Inflammatory macrophage treated with lipopolysaccharide for 1 hour (primary cell): ENCODE results near the gene KRTAP5-3.
"Not testable (repeated sequence)": the region's sequence is repeated elsewhere in the genome, so short reads cannot be mapped to it uniquely, and the experiment has no call there.

ENCODE experiments used
- DNase-seq, 2 donors: peaks; one replicate each; pipeline ENCODE4 v3.0.0-alpha.2; 2020 to 2022

KRTAP5-3 gene

DNA sequence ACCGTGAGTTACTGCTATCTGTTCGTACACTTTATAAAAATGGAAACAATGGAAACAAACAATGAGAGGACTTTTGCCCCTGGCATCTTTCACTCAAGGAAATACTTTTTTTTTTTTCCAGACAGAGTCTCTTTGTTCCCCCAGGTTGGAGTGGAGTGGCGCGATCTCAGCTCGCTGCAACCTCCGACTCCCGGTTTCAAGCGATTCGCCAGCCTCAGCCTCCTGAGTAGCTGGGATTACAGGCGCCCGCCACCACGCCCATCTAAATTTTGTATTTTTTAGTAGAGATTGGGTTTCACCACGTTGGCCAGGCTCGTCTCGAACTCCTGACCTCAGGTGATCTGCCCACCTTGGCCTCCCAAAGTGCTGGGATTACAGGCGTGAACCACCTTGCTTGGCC, 32.5 kb downstream of the KRTAP5-3 start:
- DNase-seq: not testable (repeated sequence)

DNA sequence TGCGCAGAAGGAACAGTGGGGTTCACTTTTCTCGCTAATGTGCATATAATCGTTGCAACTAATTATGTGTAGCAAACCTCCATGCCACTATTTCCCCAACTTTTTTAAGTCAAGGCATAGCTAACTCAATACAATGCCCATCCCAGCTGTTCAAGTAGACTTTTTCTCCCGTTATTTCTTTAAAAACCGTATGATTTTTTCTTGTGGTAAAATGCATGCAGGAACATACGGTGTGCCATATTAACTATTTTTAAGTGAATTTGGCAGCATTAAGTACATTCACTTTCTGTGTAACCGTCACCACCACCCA, 33.4 kb downstream of the KRTAP5-3 start:
- DNase-seq: no peak

DNA sequence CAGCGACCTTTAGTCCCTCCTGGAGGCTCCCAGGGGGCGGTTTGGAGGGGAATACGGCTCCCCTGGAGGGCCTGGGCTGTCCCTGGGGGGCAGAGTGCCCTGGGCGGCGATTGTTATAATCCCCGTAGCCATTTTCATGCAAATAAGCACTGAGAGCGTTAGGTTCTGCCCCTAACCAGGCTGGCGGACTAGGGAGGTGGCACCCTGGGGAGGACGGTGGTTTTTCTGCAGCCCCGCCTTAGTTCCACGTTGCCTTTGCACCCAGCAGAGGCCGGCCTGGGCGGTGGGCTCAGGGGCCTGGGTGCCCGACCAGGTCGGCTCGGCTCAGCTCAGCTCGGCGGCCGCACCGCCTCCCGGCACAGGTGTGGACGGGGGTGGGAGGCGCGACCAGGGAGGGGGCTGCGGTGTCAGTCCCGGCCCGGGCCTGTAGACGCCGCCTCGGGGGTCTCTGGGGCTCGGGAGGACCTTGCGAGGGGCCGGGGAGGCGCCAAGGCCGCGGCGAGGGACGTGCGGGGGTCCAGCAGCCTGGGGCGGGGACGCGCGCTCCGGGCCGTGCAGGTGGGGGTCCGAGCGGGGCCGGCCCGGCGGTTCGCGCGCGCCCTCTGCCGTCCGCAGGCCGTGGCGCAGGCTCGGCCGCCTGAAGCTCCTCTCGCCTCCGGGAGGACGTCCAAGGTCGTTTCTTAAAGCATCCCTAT, 33.9 kb downstream of the KRTAP5-3 start:
- DNase-seq: peak; percentile 27 to 55

DNA sequence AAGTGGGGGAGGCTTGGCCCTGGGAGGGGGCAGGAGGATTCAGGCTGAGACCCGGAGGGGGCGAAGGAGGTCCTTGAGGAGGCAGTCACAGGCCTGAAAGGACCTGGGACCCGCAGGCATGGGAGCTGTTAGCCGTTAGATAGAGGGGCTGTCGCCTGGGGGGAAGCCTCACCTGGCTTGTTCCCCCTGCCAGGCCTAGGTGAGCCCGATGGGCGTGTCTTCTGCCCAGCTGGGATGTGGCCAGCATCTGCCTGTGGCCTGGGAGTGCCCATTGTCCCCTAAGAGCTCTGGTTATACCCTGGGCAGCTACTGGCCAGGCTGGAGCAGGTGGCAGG, 34.4 kb downstream of the KRTAP5-3 start:
- no peak for DNase-seq

DNA sequence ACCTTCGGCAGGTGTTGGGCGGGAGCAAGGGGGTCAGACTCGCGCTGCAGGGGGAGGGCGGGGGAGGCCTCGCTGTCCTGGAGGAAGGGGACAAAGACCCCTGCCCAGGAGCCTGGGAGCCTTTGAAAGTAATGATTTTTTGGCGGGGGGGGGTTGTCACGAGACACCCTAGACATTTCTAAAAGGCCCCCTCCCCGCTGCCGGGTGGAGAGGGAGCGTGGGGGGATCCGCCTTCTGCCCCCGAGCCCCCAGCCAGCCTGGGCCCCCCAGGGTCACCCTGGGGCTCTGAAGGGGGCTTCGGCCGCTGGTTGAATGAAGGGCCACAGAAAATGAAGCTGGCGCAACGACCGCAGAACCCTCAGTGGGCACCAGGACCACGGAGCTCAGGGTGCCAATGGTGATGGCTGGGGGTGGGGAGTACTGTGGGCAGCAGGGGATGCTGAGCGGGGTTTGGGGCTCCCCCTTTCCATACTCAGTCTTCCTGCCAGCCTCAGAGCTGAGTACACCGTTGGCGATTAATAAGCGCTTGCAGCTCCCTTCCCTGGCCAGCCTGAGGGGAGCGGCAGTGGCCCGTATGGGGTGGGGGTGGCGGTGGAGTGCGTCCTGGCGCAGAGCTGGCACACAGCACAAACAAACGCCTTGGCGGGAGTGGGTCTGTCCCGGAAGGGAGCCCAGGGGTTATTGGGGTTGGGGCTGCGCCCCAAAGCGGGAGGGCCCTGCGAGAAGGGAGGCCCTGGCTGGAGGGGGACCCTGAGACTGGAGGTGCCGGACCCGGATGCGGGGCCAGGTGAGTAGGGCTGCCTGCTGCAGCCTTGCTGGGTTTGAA, 35.0 kb downstream of the KRTAP5-3 start:
- no peak for DNase-seq

DNA sequence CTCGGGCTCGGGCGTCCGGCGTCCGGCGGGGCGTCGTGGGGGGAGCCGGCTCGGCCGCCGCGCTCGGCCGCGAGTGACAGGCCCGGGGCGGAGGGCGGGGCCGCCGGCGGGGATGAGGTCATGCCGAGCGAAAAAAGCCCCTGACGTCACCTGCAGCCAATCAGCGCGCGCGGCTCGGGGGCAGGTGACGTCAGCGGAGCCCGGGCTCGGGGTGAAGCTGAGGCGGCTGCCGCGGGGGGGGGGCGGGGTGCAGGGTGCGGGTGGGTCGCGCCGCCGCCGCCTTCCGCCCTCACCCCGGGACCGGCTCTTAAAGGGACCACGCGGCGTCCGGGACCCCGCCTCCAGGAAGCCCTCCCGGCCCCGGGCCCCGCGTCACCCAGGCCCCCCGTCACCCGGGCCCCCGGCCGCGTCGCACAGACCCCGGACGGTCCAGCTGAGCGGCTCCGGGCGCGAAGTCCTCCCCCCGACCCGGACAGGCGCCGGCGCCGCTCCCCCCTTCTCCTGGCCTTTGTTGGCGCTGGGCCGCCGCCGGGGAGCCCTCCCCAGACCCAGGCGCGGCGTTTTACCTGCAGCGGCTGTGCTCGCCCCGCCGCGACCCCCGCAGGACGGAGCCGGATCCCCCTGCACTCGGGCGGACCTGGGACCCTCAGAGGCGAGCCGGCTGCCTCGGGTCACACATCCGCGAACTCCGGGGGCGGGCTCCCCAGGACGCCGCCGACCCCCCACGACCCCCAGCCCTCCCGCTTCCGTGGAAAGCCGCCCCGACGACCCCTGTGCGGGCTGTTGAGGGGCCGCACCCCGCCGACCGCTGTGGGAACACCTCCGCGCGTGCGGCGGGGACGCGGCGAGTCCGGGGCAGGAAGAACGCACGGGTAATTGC, 35.8 kb downstream of the KRTAP5-3 start, which contains the start of gene DUSP8:
DUSP8 (minus strand) TSS at position 75 of the 880 bp plus-strand sequence. CDS start 6,445 bp downstream, outside the sequence.
- peak; percentile 79 to 94 for DNase-seq

DNA sequence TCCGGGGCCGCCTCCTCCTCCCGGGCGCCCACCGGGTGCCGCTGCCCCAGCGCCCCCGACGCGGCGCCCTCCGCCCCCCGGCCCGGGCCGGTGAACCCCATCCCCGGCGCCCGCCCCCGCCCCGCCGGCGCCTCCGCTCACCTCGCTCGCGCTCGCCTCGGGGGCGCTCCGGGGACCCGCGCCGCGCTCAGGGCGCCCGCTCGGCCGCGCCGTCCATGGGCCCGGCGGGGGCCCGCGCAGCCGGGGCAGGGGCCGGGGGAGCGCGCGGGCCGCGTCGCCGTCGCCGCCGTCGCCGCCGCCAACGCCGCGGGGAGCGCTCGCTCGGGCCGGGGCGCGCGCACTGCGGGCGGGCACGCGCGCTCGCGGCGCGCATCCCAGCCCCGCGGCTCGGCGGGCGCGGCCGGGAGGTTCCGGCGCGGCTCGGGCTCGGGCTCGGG, 36.5 kb downstream of the KRTAP5-3 start:
- DNase-seq: no peak

DNA sequence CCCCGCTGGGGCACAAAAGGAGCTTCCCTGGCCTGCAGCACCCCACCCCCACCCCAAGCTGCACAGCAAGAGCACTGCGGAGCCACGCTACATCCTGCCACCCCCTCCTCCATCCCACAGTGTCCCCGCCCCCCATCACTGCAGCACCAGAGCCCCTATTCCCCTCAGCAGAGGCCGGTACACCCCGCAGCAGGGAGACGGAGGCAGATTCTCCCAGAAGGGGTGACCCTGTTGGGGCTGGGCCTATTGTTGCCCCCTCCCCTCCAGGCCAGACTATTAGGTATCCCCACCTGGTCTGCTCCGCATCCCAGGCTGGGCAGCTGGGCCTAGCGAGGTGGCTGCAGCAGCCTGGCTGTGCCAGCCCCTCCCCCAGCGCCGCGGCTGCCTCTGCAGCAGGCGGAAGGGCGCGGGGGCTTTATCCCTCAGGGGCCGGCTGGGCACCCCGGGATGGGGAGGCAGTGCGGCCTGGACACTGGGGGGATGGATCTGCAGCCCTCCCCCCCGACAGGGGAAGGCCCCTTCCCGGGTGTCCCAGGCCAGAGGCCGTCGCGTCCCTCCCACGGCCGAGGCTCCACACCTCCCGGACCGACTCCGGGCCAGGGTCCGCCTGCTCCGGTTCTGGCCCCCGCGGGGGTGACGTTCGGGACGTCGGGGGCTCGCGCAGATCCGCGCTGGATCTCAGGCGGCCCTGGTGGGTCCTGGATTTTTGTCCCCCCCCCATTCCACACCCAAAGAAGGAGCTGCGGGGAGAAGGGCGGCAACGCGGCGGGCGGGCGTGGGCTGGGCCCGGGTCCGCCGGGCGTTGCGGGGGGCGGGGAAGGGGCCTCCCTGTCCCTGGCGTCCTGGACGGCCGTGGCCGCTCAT, 37.1 kb downstream of the KRTAP5-3 start:
- DNase-seq: no peak

DNA sequence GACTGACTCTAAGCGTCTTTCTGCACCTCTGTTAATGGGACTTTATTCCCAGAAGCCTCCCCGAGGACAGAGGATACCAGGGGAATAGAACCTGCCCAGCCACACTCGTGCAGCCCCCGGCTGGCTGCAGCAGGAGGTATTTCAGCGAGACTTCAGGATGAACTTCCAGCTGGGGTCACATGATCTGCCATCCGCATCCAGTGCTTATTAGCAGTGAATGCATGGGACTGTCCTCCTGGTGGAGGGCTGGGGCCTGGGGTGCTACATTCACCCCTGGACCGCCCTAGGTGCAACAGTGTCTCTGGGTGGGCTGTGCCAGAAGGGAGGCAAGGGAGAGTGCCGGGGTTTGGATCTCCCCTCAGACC, 37.8 kb downstream of the KRTAP5-3 start:
- DNase-seq: no peak

DNA sequence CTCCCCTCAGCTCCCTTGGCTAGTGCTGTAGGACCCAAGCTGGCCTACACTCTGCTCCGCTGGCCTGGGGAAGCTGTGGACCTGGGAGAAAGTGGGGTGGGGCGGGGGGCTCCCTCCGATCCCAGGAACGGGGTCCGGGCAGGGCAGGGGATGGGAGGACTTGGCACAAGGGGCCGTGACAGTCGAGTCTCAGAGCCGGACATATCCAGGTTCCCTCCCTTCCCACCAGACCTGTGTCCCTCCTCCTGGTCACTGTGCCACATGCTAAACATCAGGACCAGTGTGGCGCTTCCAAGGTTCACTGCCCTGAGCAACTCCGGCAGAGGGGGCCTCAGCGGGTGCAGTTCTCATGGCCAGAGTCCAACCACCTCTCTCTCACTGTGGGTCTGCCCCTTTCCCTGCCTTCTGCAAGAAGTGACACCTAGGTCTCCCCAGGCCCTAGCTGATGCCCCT, 38.2 kb downstream of the KRTAP5-3 start:
- DNase-seq: no peak

DNA sequence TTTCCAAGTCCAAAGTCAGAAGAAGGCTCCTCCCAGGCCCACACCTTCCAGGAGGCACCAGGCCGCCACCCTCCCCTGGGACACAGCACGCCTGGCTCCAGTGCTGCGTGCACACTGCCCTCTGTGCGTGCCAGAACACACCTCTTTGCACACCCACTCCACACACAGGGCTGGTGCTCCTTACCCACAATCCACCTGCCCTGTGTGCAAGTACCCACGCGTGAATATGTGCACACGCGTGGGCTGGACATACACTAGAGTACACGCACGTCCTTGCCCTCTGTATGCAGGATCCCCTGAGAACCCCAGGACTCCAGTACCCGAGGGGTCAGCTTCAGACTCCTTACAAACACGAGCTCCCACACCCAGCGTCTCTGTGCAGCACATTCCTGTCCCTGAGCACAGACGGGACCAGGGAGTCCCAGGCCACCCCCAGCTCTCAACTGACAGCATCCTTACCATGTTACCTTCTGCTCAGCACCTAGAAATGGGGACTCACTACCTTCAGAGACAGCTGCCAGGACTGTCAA, 38.9 kb downstream of the KRTAP5-3 start:
- no peak for DNase-seq

DNA sequence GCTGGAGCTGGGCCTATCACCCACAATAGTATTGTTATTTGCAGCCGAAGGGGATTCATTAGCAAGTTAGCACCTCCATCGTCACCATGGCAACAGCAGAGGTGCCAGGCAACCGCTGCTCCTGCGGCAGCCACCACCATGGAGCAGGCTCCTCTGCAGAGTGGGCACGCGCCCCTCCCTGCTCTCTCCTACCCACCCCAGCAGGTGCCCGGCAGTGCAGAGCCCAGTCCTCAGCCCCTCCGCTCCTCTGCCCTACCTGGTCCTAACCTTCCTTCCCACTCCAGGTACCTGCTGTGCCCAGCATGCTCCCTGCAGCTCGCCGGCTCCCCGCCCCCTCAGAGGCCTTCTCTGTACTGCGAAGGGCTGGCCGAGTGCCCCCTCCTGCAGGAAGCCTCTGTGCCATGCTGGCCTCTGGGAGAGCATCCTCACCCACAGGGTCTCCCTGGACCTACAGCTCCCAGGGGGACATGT, 39.8 kb downstream of the KRTAP5-3 start:
- no peak for DNase-seq

DNA sequence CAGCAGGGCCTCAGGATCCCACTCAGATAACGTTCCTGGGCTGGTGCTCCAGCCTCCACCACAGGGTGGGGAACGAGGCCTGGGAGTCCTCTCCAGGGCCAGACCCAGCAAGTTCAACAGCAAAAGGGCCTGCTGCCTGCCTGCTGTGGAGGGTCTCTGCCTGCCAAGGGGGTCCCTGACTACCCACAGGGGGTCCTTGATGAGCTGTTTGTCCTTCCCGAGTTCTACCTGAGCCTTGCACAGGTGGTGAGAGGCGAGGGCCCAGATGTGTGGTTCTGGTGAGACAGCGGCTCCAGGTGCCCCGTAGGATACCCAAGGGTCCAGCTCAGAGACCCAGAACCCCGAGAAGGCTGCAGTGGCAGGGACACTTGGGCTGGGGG, 40.6 kb downstream of the KRTAP5-3 start:
- no peak for DNase-seq

DNA sequence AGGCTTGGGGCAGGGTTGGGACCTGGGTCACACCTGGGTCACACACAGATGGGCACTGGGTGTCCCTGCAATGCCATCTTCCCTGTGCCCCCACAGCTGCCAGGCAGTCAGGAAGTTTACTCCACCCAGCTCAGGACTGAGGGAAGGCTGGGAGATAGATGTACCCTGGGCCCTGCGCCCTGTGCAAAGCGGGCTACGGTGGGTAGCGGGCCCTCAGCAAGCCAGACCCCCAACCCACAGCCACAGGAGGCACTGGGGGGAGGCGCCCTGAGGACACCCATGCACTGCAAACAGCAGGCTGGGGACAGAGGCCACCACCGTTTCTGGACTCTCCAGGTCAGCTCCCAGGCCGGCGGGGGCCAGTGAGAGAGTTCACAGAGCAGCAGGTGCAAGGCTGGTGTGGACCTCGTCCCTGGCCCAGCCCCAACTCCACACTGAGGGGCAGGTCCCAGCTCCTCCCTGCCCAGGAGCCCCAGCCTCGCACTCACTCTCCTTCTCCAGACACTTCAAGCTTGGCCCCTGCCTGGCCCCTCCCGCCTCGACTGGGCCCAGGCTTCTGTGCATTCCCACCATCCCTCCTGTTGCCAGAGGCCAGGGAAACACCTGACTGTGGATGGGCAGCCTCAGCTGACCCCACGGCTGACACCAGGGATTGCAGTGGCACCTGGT, 41.1 kb downstream of the KRTAP5-3 start:
- no peak for DNase-seq

DNA sequence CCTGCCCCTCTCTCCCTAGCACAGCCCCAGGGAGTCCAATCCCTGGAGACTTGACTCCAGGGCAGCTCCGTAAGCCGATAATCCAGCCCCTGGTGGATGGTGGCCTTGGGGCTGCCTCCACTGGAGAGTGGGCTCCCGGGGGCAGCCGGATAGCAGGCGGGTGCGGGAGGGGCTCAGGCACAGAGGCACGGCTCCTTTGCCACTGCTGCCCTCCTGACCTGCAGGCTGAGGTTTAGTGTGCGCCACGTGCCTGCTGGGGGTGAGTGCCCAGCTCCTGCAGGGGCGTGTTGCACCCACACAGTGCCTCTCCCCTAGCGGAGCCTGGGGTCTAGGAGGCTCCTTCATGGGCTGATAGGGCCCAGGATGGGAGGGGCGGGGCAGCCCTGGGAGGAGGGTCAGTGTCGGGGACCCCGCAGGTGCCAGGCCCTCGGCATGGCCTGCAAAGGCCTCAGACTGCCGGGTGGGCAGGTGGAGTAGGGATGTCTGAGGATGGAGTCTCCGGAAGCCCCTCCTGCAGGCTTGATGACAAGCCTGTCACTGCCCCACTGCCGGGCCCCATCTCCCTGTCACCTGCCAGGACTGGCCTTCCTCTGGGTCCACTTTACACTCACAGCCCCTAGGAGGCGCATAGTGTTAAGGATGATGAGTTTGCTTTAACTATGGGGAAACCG, 41.7 kb downstream of the KRTAP5-3 start:
- no peak for DNase-seq

DNA sequence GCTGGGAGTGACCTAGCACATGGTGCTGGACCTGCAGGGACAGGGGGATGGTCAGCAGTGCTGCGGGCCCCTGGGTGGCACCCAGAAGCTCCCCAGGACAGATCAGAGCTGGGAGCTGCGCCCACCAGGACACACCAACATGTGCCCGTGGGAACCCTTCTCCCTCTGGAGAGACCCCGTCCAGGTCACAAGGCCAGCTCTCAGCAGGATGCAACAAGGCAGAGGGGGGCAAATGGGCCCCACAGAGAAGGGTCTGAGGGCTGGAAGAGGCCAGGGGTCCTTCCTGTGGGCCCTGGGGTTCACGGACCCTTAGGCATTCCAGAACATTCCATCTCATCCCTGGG, 42.4 kb downstream of the KRTAP5-3 start:
- DNase-seq: no peak

DNA sequence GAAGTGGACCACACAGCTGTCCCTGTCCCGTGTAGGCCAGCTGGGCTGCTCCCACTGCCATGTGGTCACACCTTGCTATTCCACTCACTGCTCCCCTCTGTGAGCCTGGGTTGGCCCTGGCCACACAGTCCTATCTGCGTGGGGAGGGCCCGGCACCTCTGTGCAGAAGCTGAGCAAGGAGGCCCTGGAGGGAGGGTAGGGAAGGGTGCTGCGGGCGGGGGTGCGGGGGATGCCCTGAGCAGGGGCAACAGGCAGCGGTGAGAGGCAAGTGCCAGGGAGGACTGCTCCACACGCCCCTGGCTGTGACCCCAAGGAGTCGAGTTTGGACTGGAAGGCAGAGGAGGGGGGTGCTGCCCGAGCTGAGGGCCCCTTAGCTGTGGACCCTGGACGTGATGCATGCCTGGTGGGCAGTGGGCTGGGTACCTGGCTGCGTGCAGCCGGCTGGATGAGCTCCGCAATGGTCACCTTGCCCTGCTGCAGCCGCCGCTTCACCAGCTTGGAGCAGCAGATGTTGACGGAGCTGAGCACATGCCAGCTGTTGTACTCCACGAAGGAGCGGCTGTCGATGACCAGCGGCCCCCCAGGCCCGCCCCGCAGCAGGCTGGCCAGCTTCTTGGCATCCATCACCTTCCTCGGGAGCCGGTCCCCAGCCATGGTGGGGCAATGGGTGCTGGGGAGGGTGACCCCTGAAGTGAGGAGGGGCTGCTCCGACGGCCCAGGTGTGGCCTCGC, 42.9 kb downstream of the KRTAP5-3 start:
- DNase-seq: no peak

DNA sequence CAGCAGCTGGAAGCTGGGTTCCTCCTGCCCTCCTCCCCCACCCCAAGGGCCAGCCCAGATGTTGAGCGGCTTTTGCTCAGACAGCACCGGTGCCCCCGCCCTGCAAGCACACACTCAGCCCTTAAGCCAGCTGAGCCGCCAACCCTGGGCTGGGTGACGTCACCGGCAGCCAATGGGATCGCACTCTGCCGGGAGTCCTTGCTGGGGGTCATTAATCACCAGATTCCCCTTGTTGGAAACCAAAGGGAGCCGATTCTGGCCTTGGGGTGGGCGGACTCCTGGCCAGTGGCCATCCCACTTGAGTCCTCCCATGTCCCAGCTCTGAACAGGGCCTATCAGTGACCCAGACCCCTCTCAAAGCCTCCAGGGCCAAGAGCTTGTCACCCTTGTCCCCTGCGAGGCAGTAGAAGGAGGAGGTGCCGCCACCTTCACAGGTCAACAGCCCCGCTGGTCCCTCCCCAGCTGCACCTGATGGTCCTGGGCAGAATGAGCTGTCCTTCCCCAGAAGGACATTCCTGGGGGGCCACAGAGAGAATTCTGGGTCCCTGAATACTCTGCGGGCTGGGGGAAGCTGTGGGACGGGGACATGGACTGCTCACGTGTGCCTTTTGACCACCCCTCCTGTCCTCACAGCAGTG, 43.6 kb downstream of the KRTAP5-3 start:
- peak in 1 of 2 donors; percentile 32 for DNase-seq

DNA sequence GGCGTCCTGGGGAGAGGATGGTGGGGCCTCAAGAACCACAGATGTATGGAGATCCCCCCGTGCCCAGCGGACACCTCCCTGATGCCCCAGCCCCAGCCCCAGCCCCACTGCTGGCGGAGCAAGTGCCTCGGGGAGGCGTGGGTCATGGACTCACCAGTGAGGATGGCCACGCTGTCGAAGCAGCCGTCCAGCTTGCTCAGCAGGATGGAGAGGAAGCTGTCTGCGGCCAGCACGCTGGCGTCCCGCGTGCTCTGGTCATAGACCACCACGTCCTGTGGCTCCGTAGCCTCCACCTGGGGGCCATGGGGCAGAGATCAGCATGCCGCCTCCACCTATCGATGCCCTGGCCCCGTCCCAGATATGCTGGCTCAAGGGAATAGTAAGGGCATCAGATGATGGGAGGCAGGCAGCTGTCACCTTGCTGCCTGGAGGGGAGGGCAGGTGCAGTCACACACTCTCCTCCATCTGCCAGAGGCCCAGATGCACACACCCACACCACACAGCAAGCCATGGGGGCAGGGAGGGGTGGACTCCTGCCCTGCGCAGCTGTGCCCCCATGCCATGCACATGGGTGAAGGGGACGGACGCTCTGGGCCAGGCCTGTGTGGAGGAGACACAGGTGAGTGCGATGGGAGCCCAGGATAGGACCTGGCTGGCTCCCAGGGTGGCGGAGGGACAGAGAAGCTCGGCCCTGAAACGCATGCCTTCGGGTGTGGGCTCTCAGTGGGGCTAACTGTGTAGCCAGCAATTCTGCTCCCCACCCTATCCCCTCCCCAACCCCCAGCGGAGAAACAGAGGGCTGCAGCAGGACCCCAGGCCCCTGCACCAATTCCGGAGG, 44.3 kb downstream of the KRTAP5-3 start:
- no peak for DNase-seq
